ENCODE data around the gene MRPS34.

DNA sequence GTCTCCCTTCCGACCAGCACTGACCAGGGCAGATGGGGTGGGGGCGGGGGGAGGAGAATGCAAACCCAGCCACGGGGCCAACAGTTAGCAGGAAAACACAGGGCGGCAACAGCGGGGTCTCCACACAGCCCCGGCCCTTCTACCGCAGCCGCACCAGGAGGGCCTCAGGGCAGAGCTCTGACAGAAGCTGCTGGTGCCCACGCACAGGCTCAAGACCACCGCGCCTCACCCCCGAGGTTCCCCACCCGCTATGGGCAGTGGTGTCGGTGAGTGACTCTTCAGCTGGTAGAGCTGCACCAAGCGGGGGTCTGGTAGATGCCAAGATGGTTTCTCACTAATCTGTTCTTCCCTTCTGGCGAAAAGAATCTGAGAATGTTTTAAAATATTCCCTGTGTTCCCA, 37.6 kb upstream of the MRPS34 start:
- no peak for TF ChIP-seq POLR2A (IDR thresholded peaks at IDR 0.05)
- TF ChIP-seq, protein P1, sequence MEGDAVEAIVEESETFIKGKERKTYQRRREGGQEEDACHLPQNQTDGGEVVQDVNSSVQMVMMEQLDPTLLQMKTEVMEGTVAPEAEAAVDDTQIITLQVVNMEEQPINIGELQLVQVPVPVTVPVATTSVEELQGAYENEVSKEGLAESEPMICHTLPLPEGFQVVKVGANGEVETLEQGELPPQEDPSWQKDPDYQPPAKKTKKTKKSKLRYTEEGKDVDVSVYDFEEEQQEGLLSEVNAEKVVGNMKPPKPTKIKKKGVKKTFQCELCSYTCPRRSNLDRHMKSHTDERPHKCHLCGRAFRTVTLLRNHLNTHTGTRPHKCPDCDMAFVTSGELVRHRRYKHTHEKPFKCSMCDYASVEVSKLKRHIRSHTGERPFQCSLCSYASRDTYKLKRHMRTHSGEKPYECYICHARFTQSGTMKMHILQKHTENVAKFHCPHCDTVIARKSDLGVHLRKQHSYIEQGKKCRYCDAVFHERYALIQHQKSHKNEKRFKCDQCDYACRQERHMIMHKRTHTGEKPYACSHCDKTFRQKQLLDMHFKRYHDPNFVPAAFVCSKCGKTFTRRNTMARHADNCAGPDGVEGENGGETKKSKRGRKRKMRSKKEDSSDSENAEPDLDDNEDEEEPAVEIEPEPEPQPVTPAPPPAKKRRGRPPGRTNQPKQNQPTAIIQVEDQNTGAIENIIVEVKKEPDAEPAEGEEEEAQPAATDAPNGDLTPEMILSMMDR (IDR thresholded peaks at IDR 0.05) = no peak

Data from body of pancreas (tissue), 4 donors.